SK-N-SH treated with all-trans-retinoic acid at 6 μM for 48 hours (cell line): Measurements from ENCODE around the gene CACNA1A.

Experiments used
- ATAC-seq: fragments of 200-7000 bp; cut with Tn5 transposase; 3 replicates; pipeline ENCODE4 v1.9.1; 2020; ENCODE audit warnings: mild to moderate bottlenecking, moderate library complexity
- ARNTL ChIP-seq: fragments of 450-650 bp; formaldehyde crosslinking; IDR thresholded peaks from 2 replicates; pipeline ENCODE4 v1.5.0; 2020; ENCODE audit warnings: low read depth, mild to moderate bottlenecking, moderate library complexity, borderline replicate concordance
- BACH2 ChIP-seq: fragments of 250-450 bp; sonication (Bioruptor Pico); IDR thresholded peaks from 2 replicates; pipeline ENCODE4 v1.9.0; 2021; ENCODE audit warnings: mild to moderate bottlenecking, borderline replicate concordance
- CSDC2 ChIP-seq: fragments of 250-450 bp; sonication (Bioruptor Pico); IDR thresholded peaks from 2 replicates; pipeline ENCODE4 v1.5.0; 2020; ENCODE audit warnings: mild to moderate bottlenecking, moderate library complexity
- GLIS3 ChIP-seq: fragments of 250-450 bp; sonication (Bioruptor Pico); IDR thresholded peaks from 2 replicates; pipeline ENCODE4 v1.5.0; 2020; ENCODE audit warnings: mild to moderate bottlenecking, moderate library complexity
- ISL1 ChIP-seq: fragments of 250-450 bp; sonication (Bioruptor Pico); IDR thresholded peaks from 2 replicates; pipeline ENCODE4 v2.1.2; 2022; ENCODE audit warnings: mild to moderate bottlenecking, moderate library complexity
- OSR1 ChIP-seq: fragments of 250-450 bp; sonication (Bioruptor Pico); IDR thresholded peaks from 2 replicates; pipeline ENCODE4 v1.8.0; 2022; ENCODE audit warnings: moderate library complexity, mild to moderate bottlenecking, inconsistent platforms
- PATZ1 ChIP-seq: fragments of 250-450 bp; sonication (Bioruptor Pico); IDR thresholded peaks from 2 replicates; pipeline ENCODE4 v1.8.0; 2020; ENCODE audit warnings: mild to moderate bottlenecking, moderate library complexity, borderline replicate concordance
- POU6F1 ChIP-seq: fragments of 250-450 bp; sonication (Bioruptor Pico); IDR thresholded peaks from 2 replicates; pipeline ENCODE4 v1.8.0; 2021; ENCODE audit warnings: low read depth, mild to moderate bottlenecking, moderate library complexity, borderline replicate concordance
- PPARA ChIP-seq: fragments of 250-450 bp; sonication (Bioruptor Pico); IDR thresholded peaks from 2 replicates; pipeline ENCODE4 v1.5.0; 2020; ENCODE audit warnings: mild to moderate bottlenecking, borderline replicate concordance
- RARB ChIP-seq: fragments of 250-450 bp; sonication (Bioruptor Pico); IDR thresholded peaks from 2 replicates; pipeline ENCODE4 v1.8.0; 2021; ENCODE audit warnings: mild to moderate bottlenecking, moderate library complexity
- SNAI2 ChIP-seq: fragments of 250-450 bp; sonication (Bioruptor Pico); IDR thresholded peaks from 2 replicates; pipeline ENCODE4 v1.5.0; 2020; ENCODE audit warnings: mild to moderate bottlenecking, moderate library complexity
- TOX ChIP-seq: fragments of 250-450 bp; sonication (Bioruptor Pico); IDR thresholded peaks from 2 replicates; pipeline ENCODE4 v1.8.0; 2021; ENCODE audit warnings: mild to moderate bottlenecking, moderate library complexity, borderline replicate concordance
- ZC3H10 ChIP-seq: fragments of 250-450 bp; sonication (Bioruptor Pico); IDR thresholded peaks from 2 replicates; pipeline ENCODE4 v1.5.1; 2021; ENCODE audit warnings: mild to moderate bottlenecking, moderate library complexity
- ZFP3 ChIP-seq: fragments of 250-450 bp; sonication (Bioruptor Pico); IDR thresholded peaks from 2 replicates; pipeline ENCODE4 v1.5.0; 2020; ENCODE audit warnings: mild to moderate bottlenecking, moderate library complexity
- ZFP30 ChIP-seq: fragments of 450-650 bp; formaldehyde crosslinking; IDR thresholded peaks from 2 replicates; pipeline ENCODE4 v1.5.0; 2022; ENCODE audit warnings: mild to moderate bottlenecking, moderate library complexity
- ZNF565 ChIP-seq: fragments of 450-650 bp; formaldehyde crosslinking; conservative IDR thresholded peaks from 2 replicates; pipeline ENCODE4 v1.5.0; 2020; ENCODE audit warnings: low read depth, mild to moderate bottlenecking, moderate library complexity
- ZNF70 ChIP-seq: fragments of 450-650 bp; formaldehyde crosslinking; IDR thresholded peaks from 2 replicates; pipeline ENCODE4 v1.5.0; 2020; ENCODE audit warnings: mild to moderate bottlenecking, moderate library complexity
- ZNF8 ChIP-seq: fragments of 450-650 bp; formaldehyde crosslinking; IDR thresholded peaks from 2 replicates; pipeline ENCODE4 v1.5.0; 2020; ENCODE audit warnings: mild to moderate bottlenecking, moderate library complexity
- TF ChIP-seq, protein P1 (sequence below): fragments of 250-450 bp; sonication (Bioruptor Pico); IDR thresholded peaks from 2 replicates; pipeline ENCODE4 v1.5.0; 2020; ENCODE audit warnings: mild to moderate bottlenecking, moderate library complexity

Gene CACNA1A

GRCh38 chr19:13475044-13475443 is 31.2 kb downstream of the CACNA1A start:
- TF ChIP-seq TOX (CRISPR knock-in tag), result no peak
- no peak for TF ChIP-seq ZNF565 (CRISPR knock-in tag)
- TF ChIP-seq ISL1 (CRISPR knock-in tag), result no peak
- TF ChIP-seq PATZ1 (CRISPR knock-in tag), result no peak
- no peak for TF ChIP-seq PPARA
- no peak for ATAC-seq

GRCh38 chr19:13466697-13467096 is 39.6 kb downstream of the CACNA1A start:
- no peak for ATAC-seq
- TF ChIP-seq RARB (CRISPR knock-in tag) (no peak), POU6F1 (CRISPR knock-in tag) (no peak), ZFP30 (CRISPR knock-in tag) (no peak), BACH2 (CRISPR knock-in tag) (no peak), ARNTL (CRISPR knock-in tag) (no peak), ZNF70 (CRISPR knock-in tag) (no peak), ISL1 (CRISPR knock-in tag) (no peak), ZNF565 (CRISPR knock-in tag) (no peak), PATZ1 (CRISPR knock-in tag) (no peak), GLIS3 (CRISPR knock-in tag) (no peak), SNAI2 (CRISPR knock-in tag) (no peak), OSR1 (CRISPR knock-in tag) (no peak), PPARA (no peak), TOX (CRISPR knock-in tag) (no peak), ZNF8 (CRISPR knock-in tag) (no peak)

- no peak; the same call in 2 of the 3 replicates for ATAC-seq
- no peak for TF ChIP-seq RARB (CRISPR knock-in tag)
- TF ChIP-seq ZNF70 (CRISPR knock-in tag), result no peak
- no peak for TF ChIP-seq ZNF8 (CRISPR knock-in tag)
- TF ChIP-seq ISL1 (CRISPR knock-in tag), result no peak
- no peak for TF ChIP-seq ZFP3
- no peak for TF ChIP-seq TOX (CRISPR knock-in tag)
- TF ChIP-seq ARNTL (CRISPR knock-in tag), result no peak
- TF ChIP-seq ZNF565 (CRISPR knock-in tag), result no peak
- TF ChIP-seq ZC3H10 (CRISPR knock-in tag), result no peak
- TF ChIP-seq CSDC2 (CRISPR knock-in tag), result no peak
- no peak for TF ChIP-seq BACH2 (CRISPR knock-in tag)
- TF ChIP-seq OSR1 (CRISPR knock-in tag), result no peak
- TF ChIP-seq PPARA, result no peak
- no peak for TF ChIP-seq PATZ1 (CRISPR knock-in tag)
- no peak for TF ChIP-seq SNAI2 (CRISPR knock-in tag)
- TF ChIP-seq, all 23 proteins: peak for 0
Measured at GRCh38 chr19:13463296-13463695, 43.0 kb downstream of the CACNA1A start.

DNA sequence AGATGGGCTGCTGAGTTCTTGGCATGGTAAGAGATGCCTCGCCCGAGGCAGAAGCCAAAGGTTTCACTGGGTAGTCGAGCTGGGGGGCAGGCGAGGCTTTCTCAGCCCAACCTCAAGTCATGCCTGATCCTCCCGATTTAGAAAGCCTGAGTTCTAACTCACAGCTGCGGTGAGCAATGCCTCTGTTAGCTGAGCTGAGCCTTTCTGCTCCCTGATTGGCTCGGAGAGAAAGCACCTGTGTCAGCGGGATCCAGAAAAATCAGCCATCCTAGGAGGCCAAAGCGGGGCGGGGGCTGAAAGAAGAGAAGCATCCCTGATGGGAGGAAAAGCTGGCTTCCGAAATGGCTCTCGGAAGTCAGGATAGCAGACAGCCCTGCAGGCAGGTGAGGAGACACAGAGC is 44.7 kb downstream of the CACNA1A start:
- TF ChIP-seq ZC3H10 (CRISPR knock-in tag), result no peak
- no peak for TF ChIP-seq BACH2 (CRISPR knock-in tag)
- TF ChIP-seq ZNF70 (CRISPR knock-in tag), result no peak
- TF ChIP-seq SNAI2 (CRISPR knock-in tag), result no peak
- TF ChIP-seq, protein P1, sequence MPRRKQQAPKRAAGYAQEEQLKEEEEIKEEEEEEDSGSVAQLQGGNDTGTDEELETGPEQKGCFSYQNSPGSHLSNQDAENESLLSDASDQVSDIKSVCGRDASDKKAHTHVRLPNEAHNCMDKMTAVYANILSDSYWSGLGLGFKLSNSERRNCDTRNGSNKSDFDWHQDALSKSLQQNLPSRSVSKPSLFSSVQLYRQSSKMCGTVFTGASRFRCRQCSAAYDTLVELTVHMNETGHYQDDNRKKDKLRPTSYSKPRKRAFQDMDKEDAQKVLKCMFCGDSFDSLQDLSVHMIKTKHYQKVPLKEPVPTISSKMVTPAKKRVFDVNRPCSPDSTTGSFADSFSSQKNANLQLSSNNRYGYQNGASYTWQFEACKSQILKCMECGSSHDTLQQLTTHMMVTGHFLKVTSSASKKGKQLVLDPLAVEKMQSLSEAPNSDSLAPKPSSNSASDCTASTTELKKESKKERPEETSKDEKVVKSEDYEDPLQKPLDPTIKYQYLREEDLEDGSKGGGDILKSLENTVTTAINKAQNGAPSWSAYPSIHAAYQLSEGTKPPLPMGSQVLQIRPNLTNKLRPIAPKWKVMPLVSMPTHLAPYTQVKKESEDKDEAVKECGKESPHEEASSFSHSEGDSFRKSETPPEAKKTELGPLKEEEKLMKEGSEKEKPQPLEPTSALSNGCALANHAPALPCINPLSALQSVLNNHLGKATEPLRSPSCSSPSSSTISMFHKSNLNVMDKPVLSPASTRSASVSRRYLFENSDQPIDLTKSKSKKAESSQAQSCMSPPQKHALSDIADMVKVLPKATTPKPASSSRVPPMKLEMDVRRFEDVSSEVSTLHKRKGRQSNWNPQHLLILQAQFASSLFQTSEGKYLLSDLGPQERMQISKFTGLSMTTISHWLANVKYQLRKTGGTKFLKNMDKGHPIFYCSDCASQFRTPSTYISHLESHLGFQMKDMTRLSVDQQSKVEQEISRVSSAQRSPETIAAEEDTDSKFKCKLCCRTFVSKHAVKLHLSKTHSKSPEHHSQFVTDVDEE (CRISPR knock-in tag), result no peak
- no peak for TF ChIP-seq ZNF565 (CRISPR knock-in tag)
- TF ChIP-seq, all 23 proteins: peak for 0
- no peak for ATAC-seq
